Effector memory CD8-positive, alpha-beta T cell (primary cell): ENCODE measurements around the gene UTS2B.
"Not testable (repeated sequence)": the region's sequence is repeated elsewhere in the genome, so short reads cannot be mapped to it uniquely, and the experiment has no call there.

ENCODE experiments used
- ATAC-seq: fragments of 150-1000 bp; cut with Tn5 transposase; replicated peaks from 2 replicates; pipeline ENCODE4 v1.10.0; 2021; ENCODE audit warnings: mild to moderate bottlenecking, moderate library complexity
- DNase-seq, 3 experiments: peaks; one replicate each; pipeline ENCODE4 v3.0.0; 2021
- H3K27ac Mint-ChIP-seq, 2 donors: one replicate each; pipeline ENCODE4 v1.8.0; 2022; ENCODE audit warnings: mild to moderate bottlenecking in 2 of 2, mixed read lengths in 2 of 2, moderate library complexity in 2 of 2
- H3K27me3 Mint-ChIP-seq, 2 donors: one replicate each; pipeline ENCODE4 v1.8.0; 2022; ENCODE audit warnings: mixed read lengths in 2 of 2
- H3K36me3 Mint-ChIP-seq: one replicate; pipeline ENCODE4 v1.8.0; 2022; ENCODE audit warnings: mild to moderate bottlenecking, moderate library complexity, mixed read lengths; ENCODE audit not compliant: insufficient read depth
- H3K4me1 Mint-ChIP-seq, 2 donors: one replicate each; pipeline ENCODE4 v1.8.0; 2022; ENCODE audit warnings: low read depth in 2 of 2, mixed read lengths in 2 of 2
- H3K4me3 Mint-ChIP-seq, 2 donors: one replicate each; pipeline ENCODE4 v1.8.0; 2022; ENCODE audit warnings: mild to moderate bottlenecking in 2 of 2, mixed read lengths in 2 of 2, moderate library complexity in 2 of 2
- H3K9me3 Mint-ChIP-seq, 2 donors: one replicate each; pipeline ENCODE4 v1.8.0; 2022; ENCODE audit warnings: mixed read lengths in 2 of 2

The UTS2B gene

DNA sequence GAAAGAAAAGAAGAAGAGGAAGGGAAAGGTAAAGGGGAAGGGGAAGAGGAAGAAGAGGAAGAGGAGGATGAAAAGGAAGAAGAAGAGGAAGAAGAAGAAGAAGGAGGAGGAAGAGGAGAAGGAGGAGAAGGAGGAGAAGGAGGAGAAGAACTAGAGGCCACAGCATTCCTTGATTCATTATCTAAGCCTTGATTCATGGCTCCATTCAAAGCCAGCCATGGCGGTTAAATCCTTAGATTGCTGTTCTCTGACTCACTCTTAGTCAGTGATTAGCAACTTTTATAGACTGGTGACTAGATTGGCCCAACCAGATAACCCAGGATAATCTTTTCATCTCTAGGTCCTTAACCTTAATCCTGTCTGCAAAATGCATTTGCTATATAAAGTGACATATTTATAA lies 83.7 kb downstream of the UTS2B start:
- DNase-seq (no peak), ATAC-seq (no peak)

DNA sequence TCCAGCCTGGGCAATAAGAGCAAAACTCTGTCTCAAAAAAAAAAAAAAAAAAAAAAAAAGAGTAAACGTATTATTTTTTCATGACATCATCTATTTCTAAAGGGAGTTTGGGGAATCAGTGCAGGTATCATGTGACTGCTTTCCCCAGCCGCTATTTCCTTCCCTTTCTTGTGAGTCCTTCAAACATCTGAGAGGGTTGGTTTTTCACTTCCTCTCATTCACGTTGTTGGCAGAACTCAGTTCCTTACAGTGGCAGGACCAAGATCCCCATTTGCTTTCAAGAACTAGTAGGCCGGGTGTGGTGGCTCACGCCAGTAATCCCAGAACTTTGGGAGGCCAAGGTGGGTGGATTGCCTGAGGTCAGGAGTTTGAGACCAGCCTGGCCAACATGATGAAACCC lies 84.3 kb downstream of the UTS2B start:
- ATAC-seq = peak; percentile 55
- not testable (repeated sequence) for H3K27ac Mint-ChIP-seq, H3K36me3 Mint-ChIP-seq, H3K27me3 Mint-ChIP-seq, H3K4me1 Mint-ChIP-seq, H3K4me3 Mint-ChIP-seq, H3K9me3 Mint-ChIP-seq, DNase-seq

More for the DNA sequence above, 83.7 kb downstream of the UTS2B start:
- Mint-ChIP-seq H3K27me3 (no peaks in the 10 kb centered on the region), H3K9me3 (peaks cover 0 to 2% of the 10 kb centered on the region in 2 donors), H3K36me3 (no peaks in the 10 kb centered on the region), H3K4me1 (no peaks in the 10 kb centered on the region), H3K4me3 (no peak overlapping the region), H3K27ac (no peak overlapping the region)

DNA sequence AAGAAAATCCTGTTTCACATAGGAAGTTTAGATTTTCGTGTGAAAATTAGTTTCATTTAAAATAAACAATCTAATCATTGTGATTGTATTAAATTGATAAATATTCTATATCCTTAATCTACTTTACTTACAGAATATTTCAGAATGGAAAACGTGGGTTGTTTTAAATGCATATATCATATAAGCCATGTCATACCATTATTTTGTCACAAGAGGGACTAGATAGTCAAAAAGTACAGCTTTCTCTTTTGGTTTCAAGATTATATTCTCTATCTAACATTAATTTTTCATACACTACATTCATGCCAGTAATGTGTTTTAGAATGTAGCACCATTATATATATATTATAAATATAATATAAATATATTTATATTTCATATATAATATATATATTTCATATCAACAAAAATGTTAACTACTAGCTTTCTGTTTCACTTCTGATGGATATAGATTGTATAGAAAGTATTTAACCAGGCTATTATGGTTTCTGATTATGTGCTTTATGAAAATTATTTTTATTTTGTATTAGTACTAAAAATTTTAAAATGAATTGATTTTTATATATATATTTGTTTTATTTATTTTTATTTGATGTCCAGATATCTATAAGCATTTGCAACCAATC lies 86.0 kb downstream of the UTS2B start:
- DNase-seq (no peak), ATAC-seq (no peak)
- Mint-ChIP-seq H3K36me3 (no peaks in the 10 kb centered on the region), H3K4me1 (no peaks in the 10 kb centered on the region), H3K9me3 (peaks cover 0 to 2% of the 10 kb centered on the region in 2 donors), H3K27ac (no peak overlapping the region), H3K4me3 (no peak overlapping the region), H3K27me3 (no peaks in the 10 kb centered on the region)

DNA sequence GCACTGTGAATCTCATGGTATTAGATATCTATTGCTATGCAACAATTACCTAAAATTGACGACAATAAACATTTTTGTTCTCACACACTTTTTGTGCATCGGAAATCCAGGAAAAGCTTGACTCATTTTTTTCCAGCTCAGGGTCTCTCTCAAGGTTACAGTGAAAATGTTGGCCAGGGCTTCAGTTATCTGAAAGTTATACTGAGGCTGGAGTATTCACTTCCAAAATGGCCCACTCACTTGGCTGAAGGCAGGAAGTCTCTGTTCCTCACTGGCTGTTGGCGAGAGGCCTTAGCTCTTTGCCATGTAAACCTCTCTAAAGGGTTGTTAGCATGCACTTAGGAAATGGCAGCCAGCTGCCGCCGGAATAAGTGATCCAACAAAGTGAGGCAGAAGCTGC lies 89.8 kb downstream of the UTS2B start:
- Mint-ChIP-seq H3K27ac (no peak overlapping the region), H3K4me1 (no peaks in the 10 kb centered on the region), H3K9me3 (no peaks in the 10 kb centered on the region), H3K27me3 (no peaks in the 10 kb centered on the region), H3K4me3 (no peak overlapping the region), H3K36me3 (no peaks in the 10 kb centered on the region)
- no peak for ATAC-seq
- DNase-seq = no peak

DNA sequence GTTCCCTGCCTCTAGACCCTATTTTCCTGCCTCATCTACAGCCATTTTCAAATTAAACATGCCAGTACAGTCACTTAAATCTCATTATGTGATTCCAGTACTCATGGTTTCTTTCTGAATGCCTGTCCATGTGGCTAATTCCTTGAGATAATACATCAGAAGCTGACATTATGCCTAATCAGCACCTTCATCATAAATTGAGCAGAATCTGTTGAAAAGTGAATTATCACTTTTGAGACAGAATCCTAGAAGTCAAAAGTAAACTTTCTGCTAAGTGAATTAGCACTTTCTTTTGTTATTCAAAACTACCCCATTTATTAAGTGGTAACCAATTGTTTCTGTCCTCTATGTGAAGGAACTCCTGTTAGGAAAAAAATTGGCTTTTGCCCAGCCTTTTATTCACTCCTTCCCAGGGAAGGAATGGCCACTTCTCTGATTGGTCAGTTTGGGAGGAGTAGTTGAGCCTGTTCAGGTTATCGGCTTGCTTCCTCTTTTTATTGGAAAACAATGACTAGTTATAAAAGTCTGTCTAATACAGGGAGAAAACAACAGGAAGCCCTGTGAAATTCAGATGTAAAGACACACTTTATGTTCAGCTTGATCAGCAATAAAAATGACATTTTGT lies 90.8 kb downstream of the UTS2B start:
- Mint-ChIP-seq H3K4me1 (no peaks in the 10 kb centered on the region), H3K27me3 (no peaks in the 10 kb centered on the region), H3K27ac (no peak overlapping the region), H3K9me3 (no peaks in the 10 kb centered on the region), H3K4me3 (no peak overlapping the region), H3K36me3 (no peaks in the 10 kb centered on the region)
- ATAC-seq = no peak
- DNase-seq = no peak

DNA sequence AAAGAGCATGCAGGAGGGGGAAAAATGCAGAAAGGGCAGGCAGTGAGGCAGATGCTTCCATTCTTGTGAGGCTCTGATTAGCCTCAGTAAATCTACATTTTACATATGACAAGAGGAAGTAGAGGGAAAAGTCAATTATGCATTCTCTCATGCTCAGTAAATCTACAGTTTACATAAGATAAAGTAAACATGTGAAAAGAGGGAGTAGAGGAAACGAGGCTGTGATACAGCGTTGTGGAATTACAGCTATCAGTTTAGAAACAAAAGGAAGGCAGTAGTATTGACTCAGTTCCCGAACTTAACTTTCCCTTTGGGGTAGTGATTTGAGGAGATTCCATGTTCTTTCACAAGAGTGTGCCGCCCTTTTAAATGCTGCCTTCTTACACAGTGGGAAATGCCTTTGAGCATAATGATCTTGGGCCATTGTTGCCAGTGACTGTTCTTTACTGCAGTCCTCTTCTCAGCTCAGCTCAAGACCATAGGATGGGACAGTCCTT lies 92.0 kb downstream of the UTS2B start:
- Mint-ChIP-seq H3K4me3 (no peak overlapping the region), H3K36me3 (no peaks in the 10 kb centered on the region), H3K9me3 (no peaks in the 10 kb centered on the region), H3K27ac (no peak overlapping the region), H3K27me3 (no peaks in the 10 kb centered on the region), H3K4me1 (no peaks in the 10 kb centered on the region)
- no peak for DNase-seq
- ATAC-seq = no peak

DNA sequence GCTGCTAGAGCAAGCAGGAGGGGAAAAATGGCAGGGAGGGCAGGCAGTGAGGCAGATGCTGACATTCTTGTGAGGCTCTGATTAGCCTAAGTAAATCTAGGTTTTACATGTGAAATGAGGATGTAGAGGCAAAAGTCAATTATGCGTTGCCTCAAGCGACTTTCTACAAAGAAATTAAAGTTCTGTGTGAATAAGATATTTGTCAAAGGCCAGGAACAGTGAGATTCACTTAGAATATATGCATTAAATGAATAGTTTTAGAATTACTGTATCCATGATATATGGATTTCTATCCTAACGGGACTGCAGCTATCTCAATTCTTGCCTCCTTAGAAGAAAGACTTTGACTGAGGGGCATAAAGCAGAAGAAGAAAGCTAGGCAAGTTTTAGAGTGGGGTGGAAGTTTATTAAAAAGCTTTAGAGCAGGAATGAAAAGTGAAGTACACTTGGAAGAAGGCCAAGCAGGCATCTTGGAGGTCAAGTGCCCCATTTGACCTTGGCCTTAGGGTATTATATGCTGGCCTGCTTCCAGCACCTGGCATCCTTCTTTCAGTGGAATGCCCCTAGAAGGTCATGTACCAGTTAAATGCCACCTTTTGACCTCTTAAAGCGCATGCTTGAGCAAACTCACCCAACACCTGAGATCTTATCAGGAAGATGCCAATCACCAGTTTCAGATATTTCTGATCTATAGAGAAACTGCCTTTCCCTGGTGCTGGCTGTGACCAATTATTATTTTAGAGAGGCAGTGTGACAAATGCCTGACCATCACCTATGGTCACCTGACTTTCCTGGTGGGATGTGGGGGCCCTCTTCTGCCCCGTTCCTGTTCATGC lies 93.1 kb downstream of the UTS2B start:
- Mint-ChIP-seq H3K36me3 (no peaks in the 10 kb centered on the region), H3K4me1 (no peaks in the 10 kb centered on the region)
- no peak for DNase-seq

DNA sequence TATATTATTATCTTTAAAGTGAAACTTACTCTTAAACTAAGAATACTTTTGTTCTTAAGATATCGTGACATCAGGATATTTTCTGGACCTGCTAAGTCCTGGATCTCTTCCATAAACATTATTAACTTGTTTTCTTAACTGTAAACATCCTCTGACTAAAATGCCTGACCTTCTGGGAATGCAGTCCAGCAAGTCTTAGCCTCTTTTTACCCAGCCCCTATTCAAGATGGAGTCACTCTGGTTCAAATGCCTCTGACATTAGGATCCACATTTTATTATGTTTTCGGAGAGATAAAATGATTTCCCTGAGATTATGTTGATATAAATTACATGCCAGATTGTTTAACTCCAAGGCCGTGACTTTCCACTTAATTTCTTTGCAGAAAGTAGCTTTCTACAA lies 93.7 kb downstream of the UTS2B start:
- Mint-ChIP-seq H3K4me1 (no peaks in the 10 kb centered on the region), H3K9me3 (no peaks in the 10 kb centered on the region), H3K27ac (no peak overlapping the region), H3K27me3 (no peaks in the 10 kb centered on the region), H3K4me3 (no peak overlapping the region), H3K36me3 (no peaks in the 10 kb centered on the region)
- DNase-seq = no peak
- no peak for ATAC-seq

More for the DNA sequence above, 93.1 kb downstream of the UTS2B start:
- no peak overlapping the region for H3K27ac Mint-ChIP-seq
- no peaks in the 10 kb centered on the region for H3K9me3 Mint-ChIP-seq
- no peak for ATAC-seq
- no peak overlapping the region for H3K4me3 Mint-ChIP-seq
- H3K27me3 Mint-ChIP-seq = no peaks in the 10 kb centered on the region

DNA sequence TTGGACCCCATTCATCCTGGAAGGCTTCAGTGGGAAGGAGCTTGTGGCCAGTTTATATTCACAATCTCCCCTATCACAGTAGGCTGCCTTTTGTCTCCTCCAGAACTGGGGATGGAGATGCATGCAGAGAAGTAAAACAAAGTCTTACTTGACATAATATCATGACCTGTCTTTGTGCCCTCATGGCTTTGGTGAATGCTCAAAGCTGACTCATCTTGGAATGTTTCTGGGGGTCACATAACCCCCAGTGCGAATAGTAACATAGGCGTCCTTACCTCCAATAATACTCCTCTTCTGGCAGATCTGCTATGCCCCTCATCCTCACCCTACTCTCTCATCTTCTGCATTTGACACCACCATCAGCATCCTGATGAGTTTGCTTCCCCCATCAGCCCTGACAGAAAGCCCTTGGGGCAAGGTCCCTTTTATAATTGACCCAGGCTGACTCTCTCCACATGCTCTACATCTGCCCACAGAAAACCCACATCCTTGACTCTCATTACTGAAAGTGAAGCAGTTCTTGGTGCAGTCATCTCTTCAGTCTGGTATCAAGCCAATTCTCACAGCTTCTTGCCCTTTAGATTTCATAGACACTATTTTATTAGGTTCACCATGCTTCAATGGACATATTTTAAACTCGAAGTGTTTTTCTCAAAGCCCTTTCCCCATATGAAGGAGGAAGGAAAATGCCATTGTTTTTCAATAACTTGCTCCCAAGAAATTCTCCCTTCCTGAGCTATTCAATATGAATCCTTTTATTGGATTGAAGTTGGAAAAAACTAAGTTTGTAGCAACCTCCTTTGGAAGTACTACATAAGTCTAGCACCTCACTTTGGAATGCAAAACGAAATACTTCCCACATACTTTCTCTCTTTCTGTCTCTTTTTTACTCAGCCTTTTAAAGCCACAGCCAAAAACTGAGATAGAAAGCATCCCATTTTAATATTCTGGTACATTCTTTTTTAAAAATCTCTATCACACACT lies 94.7 kb downstream of the UTS2B start:
- Mint-ChIP-seq H3K27ac (no peak overlapping the region), H3K9me3 (no peaks in the 10 kb centered on the region), H3K36me3 (no peaks in the 10 kb centered on the region), H3K4me1 (no peaks in the 10 kb centered on the region), H3K27me3 (no peaks in the 10 kb centered on the region), H3K4me3 (no peak overlapping the region)
- no peak for DNase-seq
- no peak for ATAC-seq

DNA sequence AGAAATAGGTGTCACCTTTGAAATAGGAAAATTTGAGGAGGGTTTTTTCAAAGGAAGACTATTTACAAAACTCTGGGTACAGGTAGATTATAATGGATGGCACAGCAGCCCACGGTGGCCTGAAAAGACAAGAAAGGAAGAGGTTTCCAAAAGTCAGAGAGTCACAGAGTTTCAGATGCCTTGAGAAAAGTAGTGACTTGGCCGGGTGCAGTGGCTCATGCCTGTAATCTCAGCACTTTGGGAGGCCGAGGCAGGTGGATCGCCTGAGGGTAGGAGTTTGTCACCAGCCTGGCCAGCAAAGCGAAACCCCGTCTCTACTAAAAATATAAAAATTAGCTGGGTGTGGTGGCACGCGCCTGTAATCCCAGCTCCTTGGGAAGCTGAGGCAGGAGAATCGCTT lies 96.1 kb downstream of the UTS2B start:
- no peak overlapping the region for H3K4me3 Mint-ChIP-seq
- no peak for ATAC-seq
- no peaks in the 10 kb centered on the region for H3K27me3 Mint-ChIP-seq
- H3K27ac Mint-ChIP-seq = no peak overlapping the region
- DNase-seq = no peak
- H3K36me3 Mint-ChIP-seq = no peaks in the 10 kb centered on the region
- no peaks in the 10 kb centered on the region for H3K9me3 Mint-ChIP-seq
- no peaks in the 10 kb centered on the region for H3K4me1 Mint-ChIP-seq

DNA sequence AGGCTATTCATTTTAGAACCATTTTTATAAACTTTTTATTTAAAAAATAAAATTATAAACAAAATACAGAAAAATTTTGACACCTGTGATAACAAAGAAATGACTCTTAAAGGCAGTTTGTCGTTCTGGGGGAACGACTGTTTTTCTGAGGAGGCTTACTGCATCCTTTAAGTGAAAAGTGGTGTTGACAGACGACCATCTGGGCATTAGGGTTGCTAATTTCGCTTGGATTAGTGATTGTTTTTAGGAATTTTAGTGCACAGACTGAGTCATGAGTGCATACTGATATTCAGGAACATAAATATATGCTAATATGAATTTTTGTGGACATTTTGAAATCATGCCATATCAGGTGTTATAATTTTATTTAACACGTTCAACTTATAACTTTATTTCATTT lies 102.8 kb downstream of the UTS2B start:
- ATAC-seq = no peak
- Mint-ChIP-seq H3K4me3 (no peak overlapping the region), H3K36me3 (no peaks in the 10 kb centered on the region), H3K9me3 (peaks cover 0 to 3% of the 10 kb centered on the region in 2 donors), H3K27ac (no peak overlapping the region), H3K27me3 (no peaks in the 10 kb centered on the region), H3K4me1 (no peaks in the 10 kb centered on the region)
- no peak for DNase-seq

DNA sequence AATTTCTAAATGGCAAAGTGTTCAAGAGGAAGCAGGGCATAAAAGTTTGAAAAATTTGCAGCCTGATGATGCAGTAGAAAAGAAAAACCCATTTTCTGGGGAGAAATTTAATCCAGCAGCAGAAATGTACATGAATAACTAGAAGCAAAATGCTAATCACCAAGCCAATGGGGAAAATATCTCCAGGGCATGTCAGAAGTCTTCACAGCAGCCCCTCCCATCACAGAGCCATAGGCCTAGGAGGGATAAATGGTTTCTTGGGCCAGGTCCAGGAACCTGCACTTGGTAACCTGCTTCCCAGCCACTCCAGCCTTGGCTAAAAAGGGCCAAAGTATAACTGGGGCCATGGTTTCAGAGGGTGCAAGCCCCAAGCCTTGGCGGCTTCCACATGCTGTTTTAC lies 108.7 kb downstream of the UTS2B start:
- ATAC-seq (no peak), DNase-seq (no peak)
- no peaks in the 10 kb centered on the region for H3K4me1 Mint-ChIP-seq
- peaks cover 7 to 11% of the 10 kb centered on the region in 2 donors for H3K9me3 Mint-ChIP-seq
- no peak overlapping the region for H3K27ac Mint-ChIP-seq
- H3K4me3 Mint-ChIP-seq = no peak overlapping the region
- H3K27me3 Mint-ChIP-seq = no peaks in the 10 kb centered on the region
- no peaks in the 10 kb centered on the region for H3K36me3 Mint-ChIP-seq

DNA sequence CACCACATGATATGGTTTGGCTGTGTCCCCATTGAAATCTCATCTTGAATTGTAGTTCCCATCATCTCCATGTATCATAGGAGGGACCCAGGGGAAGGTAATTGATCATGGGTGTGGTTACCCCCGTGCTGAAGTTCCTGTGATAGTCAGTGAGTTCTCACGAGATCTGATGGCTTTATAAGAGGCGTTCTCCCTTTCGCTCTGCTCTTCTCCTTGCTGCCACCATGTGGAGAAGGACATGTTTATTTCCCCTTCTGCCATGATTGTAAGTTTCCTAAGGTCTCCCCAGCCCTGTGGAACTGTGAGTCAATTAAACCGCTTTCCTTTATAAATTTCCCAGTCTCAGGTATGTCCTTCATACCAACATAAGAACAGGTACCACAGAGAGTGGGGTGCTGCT lies 109.4 kb downstream of the UTS2B start:
- H3K27ac Mint-ChIP-seq = no peak overlapping the region
- no peak for ATAC-seq
- no peak for DNase-seq
- H3K9me3 Mint-ChIP-seq = peaks cover 7 to 11% of the 10 kb centered on the region in 2 donors
- H3K4me3 Mint-ChIP-seq = no peak overlapping the region
- no peaks in the 10 kb centered on the region for H3K27me3 Mint-ChIP-seq
- no peaks in the 10 kb centered on the region for H3K36me3 Mint-ChIP-seq
- H3K4me1 Mint-ChIP-seq = no peaks in the 10 kb centered on the region
